Fibroblast of the aortic adventitia (primary cell): ENCODE data around the gene RAD21L1. TPM values are rescaled to one million over a fixed set of nuclear protein-coding genes. Genes with fewer than 3 reads are reported as not detected.

Source experiments
- DNase-seq: peaks from one replicate; pipeline ENCODE4 v3.0.0-alpha.2; 2010; ENCODE audit warnings: low read depth
- H3K4me3 ChIP-seq: 2 replicates; pipeline ENCODE4 v1.5.1; 2011; ENCODE audit warnings: low read depth, mild to moderate bottlenecking, control low read depth, low read length, moderate library complexity
- total RNA-seq: library from RNA; depleted of rRNA; stranded (reverse); fragments of >200 nt; gene quantifications from 2 replicates; pipeline ENCODE4 v1.2.3, GENCODE V29; 2012; ENCODE audit warnings: low replicate concordance
- TF ChIP-seq, protein P1 (sequence below): IDR thresholded peaks from 2 replicates; pipeline ENCODE4 v1.5.1; 2011; ENCODE audit warnings: mild to moderate bottlenecking, low read length, control low read depth, inconsistent platforms; ENCODE audit not compliant: insufficient read depth

The RAD21L1 gene
- total RNA-seq, 1 donor, result not detected

DNA sequence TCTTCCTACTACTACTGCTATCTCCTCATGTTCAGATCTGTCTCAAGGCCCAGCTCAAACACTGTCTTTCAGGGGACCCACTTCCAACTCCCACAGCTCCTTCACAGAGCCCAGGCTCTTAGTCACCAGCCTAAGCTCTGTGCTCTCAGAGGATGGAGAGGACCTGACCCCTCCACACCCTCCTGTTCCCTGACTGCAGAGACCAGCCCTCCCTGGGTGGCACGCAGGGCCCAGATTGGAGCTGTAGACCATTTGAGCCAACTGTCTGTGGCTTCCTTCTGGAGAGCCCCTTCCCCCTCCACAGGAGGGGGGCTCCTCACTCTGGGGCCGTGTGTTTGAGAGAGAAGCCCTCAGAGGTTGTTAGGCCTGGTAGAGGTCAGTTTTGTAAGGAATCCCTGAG lies 50.1 kb downstream of the RAD21L1 start:
- no peak overlapping the region for H3K4me3 ChIP-seq
- TF ChIP-seq, protein P1, sequence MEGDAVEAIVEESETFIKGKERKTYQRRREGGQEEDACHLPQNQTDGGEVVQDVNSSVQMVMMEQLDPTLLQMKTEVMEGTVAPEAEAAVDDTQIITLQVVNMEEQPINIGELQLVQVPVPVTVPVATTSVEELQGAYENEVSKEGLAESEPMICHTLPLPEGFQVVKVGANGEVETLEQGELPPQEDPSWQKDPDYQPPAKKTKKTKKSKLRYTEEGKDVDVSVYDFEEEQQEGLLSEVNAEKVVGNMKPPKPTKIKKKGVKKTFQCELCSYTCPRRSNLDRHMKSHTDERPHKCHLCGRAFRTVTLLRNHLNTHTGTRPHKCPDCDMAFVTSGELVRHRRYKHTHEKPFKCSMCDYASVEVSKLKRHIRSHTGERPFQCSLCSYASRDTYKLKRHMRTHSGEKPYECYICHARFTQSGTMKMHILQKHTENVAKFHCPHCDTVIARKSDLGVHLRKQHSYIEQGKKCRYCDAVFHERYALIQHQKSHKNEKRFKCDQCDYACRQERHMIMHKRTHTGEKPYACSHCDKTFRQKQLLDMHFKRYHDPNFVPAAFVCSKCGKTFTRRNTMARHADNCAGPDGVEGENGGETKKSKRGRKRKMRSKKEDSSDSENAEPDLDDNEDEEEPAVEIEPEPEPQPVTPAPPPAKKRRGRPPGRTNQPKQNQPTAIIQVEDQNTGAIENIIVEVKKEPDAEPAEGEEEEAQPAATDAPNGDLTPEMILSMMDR, result no peak
- no peak for DNase-seq

DNA sequence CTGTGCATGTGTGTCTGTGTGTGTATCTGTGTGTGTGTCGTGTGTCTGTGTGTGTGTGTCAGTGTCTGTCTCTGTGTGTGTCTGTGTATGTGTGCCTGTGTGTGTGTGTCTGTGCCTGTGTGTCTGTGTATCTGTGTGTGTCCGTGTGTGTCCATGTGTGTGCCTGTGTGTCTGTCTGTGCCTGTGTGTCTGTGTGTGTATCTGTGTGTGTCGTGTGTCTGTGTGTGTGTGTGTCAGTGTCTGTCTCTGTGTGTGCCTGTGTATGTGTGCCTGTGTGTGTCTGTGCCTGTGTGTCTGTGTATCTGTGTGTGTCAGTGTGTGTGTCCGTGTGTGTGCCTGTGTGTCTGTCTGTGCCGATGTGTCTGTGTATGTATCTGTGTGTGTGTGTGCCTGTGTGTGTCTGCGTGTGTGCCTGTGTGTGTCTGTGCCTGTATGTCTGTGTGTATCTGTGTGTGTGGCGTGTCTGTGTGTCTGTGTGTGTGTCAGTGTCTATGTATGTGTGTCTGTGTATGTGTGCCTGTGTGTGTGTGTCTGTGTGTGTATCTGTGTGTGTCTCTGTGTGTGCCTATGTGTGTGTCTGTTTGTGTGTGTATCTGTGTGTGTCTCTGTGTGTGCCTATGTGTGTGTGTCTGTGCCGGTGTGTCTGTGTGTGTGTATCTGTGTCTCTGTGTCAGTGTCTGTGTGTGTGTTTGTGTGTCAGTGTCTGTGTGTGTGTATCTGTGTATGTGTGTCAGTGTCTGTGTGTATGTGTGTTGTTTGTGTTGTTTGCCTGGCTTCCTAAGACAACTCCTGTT lies 51.9 kb downstream of the RAD21L1 start:
- DNase-seq, result no peak
- no peak overlapping the region for H3K4me3 ChIP-seq
- TF ChIP-seq, protein P1, result no peak

DNA sequence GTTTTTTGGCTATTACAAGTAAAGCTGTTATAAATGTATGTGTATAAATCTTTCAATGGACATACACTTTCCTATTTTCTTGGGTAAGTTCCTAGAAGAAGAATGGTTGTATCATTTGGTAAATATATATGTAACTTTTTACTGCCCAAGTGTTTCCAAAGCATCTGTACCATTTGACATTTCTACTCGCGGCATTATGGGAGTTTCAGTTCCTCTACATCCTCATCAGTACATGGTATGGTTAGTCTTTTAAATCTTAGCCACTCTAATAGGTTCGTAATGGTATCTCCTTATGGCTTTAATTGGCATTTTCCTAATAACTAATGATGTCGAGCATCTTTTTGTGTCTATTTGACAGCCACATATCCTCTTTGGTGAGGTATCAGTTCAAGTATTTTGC lies 53.1 kb downstream of the RAD21L1 start:
- TF ChIP-seq, protein P1, result no peak
- no peak for DNase-seq
- H3K4me3 ChIP-seq, result no peak overlapping the region

- no peak for DNase-seq
- TF ChIP-seq, protein P1, result no peak
Observed at GRCh38 chr20:1280195-1281102, 54.6 kb downstream of the RAD21L1 start.

GRCh38 chr20:1281279-1282057 lies 55.6 kb downstream of the RAD21L1 start:
- TF ChIP-seq, protein P1, result no peak
- no peak overlapping the region for H3K4me3 ChIP-seq

More at GRCh38 chr20:1280195-1281102, 54.6 kb downstream of the RAD21L1 start:
- no peak overlapping the region for H3K4me3 ChIP-seq

DNA sequence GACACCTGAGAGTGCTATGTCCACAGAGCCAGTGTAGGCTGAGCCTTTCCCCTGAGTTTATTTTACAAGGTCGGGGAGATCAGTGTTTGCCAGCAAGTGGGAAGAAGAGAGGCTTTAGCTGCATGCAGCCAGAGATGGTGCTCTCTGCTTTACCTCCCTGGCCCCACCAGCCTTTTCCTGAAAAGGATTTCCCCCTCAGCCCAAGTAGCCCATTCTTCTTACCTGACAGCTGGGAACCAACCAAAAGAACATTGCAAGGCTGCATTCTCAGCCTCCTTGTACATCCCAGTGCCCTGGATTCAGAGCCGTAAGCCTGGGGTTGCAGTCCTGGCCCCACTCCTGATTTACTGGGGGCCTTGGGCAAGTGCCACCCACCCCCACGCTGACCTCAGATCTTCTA lies 57.1 kb downstream of the RAD21L1 start:
- TF ChIP-seq, protein P1, result no peak
- H3K4me3 ChIP-seq, result no peak overlapping the region
- no peak for DNase-seq

More at GRCh38 chr20:1281279-1282057, 55.6 kb downstream of the RAD21L1 start:
- no peak for DNase-seq
